HG03575 (cell line): Measurements from ENCODE around the gene SP9.
"Not testable (repeated sequence)": the region's sequence is repeated elsewhere in the genome, so short reads cannot be mapped to it uniquely, and the experiment has no call there.

ENCODE experiments used
- ATAC-seq: cut with Tn5 transposase; IDR thresholded peaks from one replicate; pipeline ENCODE4 v1.9.1; 2021; ENCODE audit not compliant: unreplicated experiment, insufficient number of reproducible peaks, low FRiP score; ENCODE audit errors: extremely low read depth

The SP9 gene

GRCh38 chr2:174342686-174343342, 8.1 kb downstream of the SP9 start:
- no peak for ATAC-seq

GRCh38 chr2:174343343-174343622, 8.5 kb downstream of the SP9 start:
- ATAC-seq = no peak

- ATAC-seq = no peak
Observed at GRCh38 chr2:174343623-174344455, 9.1 kb downstream of the SP9 start.

- ATAC-seq = no peak
Observed at GRCh38 chr2:174344716-174345461, 10.1 kb downstream of the SP9 start.

- no peak for ATAC-seq
Observed at GRCh38 chr2:174350018-174350417, 15.3 kb downstream of the SP9 start.

GRCh38 chr2:174350593-174351181, 15.9 kb downstream of the SP9 start:
- no peak for ATAC-seq

GRCh38 chr2:174353004-174353403, 18.2 kb downstream of the SP9 start:
- ATAC-seq = no peak

GRCh38 chr2:174356347-174356746, 21.6 kb downstream of the SP9 start:
- ATAC-seq = no peak

GRCh38 chr2:174359663-174360062, 24.9 kb downstream of the SP9 start:
- ATAC-seq = not testable (repeated sequence)

GRCh38 chr2:174362949-174363348, 28.2 kb downstream of the SP9 start:
- ATAC-seq = no peak

GRCh38 chr2:174363492-174364225, 28.9 kb downstream of the SP9 start:
- ATAC-seq = not testable (repeated sequence)

GRCh38 chr2:174364628-174365027, 29.9 kb downstream of the SP9 start:
- no peak for ATAC-seq

GRCh38 chr2:174365571-174365970, 30.8 kb downstream of the SP9 start:
- ATAC-seq = no peak

- ATAC-seq = no peak
Observed at GRCh38 chr2:174368691-174369090, 33.9 kb downstream of the SP9 start.

- no peak for ATAC-seq
Observed at GRCh38 chr2:174376967-174377366, 42.2 kb downstream of the SP9 start.

GRCh38 chr2:174383796-174384195, 49.0 kb downstream of the SP9 start:
- ATAC-seq = no peak

- ATAC-seq = no peak
Observed at GRCh38 chr2:174385201-174385600, 50.4 kb downstream of the SP9 start.
